Caki2 (cell line): ENCODE results near the gene MTMR12. TPM values are rescaled to one million over a fixed set of nuclear protein-coding genes. Genes with fewer than 3 reads are reported as not detected.
"Not testable (repeated sequence)": the region's sequence is repeated elsewhere in the genome, so short reads cannot be mapped to it uniquely, and the experiment has no call there.

ENCODE experiments used
- DNase-seq: peaks from one replicate; pipeline ENCODE4 v3.0.0-alpha.2; 2015; ENCODE audit warnings: low read depth
- in situ Hi-C: cut with HindIII; loops from 2 replicates; pipeline ENCODE4 v1.10.0; 2016; ENCODE audit warnings: low sequenced_read_pairs, low pct_unique_long_range_greater_than_20kb, mixed read lengths
- total RNA-seq: library from RNA; depleted of rRNA; stranded (reverse); fragments of >200 nt; shearing (Covaris generic); gene quantifications from 2 replicates; pipeline ENCODE4 v1.2.3, GENCODE V29; 2014; ENCODE audit warnings: low replicate concordance

MTMR12 gene
- total RNA-seq, 1 experiment from 2014 or later = 9.5 TPM

- in situ Hi-C loops = no loop called here
- DNase-seq = no peak
These were observed 82.2 kb downstream of the MTMR12 start for GRCh38 chr5:32230356-32231099.

- no peak for DNase-seq
- in situ Hi-C loops = no loop called here
These were observed 83.2 kb downstream of the MTMR12 start for GRCh38 chr5:32229586-32229985.

- in situ Hi-C loops = no loop called here
- no peak for DNase-seq
These were observed 83.9 kb downstream of the MTMR12 start for GRCh38 chr5:32228816-32229215.

GRCh38 chr5:32225445-32225844 is 87.3 kb downstream of the MTMR12 start:
- DNase-seq = peak; percentile 12
- in situ Hi-C loops = no loop called here

- DNase-seq = peak; percentile 62
These were observed 88.6 kb downstream of the MTMR12 start for GRCh38 chr5:32223972-32224609.

GRCh38 chr5:32222723-32223470 is 89.8 kb downstream of the MTMR12 start:
- in situ Hi-C loops = no loop called here
- no peak for DNase-seq

More at GRCh38 chr5:32223972-32224609, 88.6 kb downstream of the MTMR12 start:
- in situ Hi-C loops = no loop called here

GRCh38 chr5:32217886-32218396 is 94.8 kb downstream of the MTMR12 start:
- DNase-seq = no peak
- in situ Hi-C loops = no loop called here

- DNase-seq, in situ Hi-C loops: not testable (repeated sequence)
These were observed 98.4 kb downstream of the MTMR12 start for GRCh38 chr5:32214344-32214743.

GRCh38 chr5:32210151-32210550 is 102.6 kb downstream of the MTMR12 start:
- DNase-seq = no peak
- in situ Hi-C loops = no loop called here

- DNase-seq, in situ Hi-C loops: not testable (repeated sequence)
These were observed 103.9 kb downstream of the MTMR12 start for GRCh38 chr5:32208837-32209236.

- in situ Hi-C loops = no loop called here
- no peak for DNase-seq
These were observed 105.4 kb downstream of the MTMR12 start for GRCh38 chr5:32207355-32207634.

- no peak for DNase-seq
- in situ Hi-C loops = no loop called here
These were observed 106.0 kb downstream of the MTMR12 start for GRCh38 chr5:32206509-32207354.

GRCh38 chr5:32206053-32206452 is 106.7 kb downstream of the MTMR12 start:
- DNase-seq = no peak

GRCh38 chr5:32202394-32202793 is 110.3 kb downstream of the MTMR12 start:
- DNase-seq = no peak
- in situ Hi-C loops = no loop called here

More at GRCh38 chr5:32206053-32206452, 106.7 kb downstream of the MTMR12 start:
- in situ Hi-C loops = no loop called here

- in situ Hi-C loops = no loop called here
- no peak for DNase-seq
These were observed 111.5 kb downstream of the MTMR12 start for GRCh38 chr5:32201122-32201753.

GRCh38 chr5:32197032-32197431 is 115.7 kb downstream of the MTMR12 start:
- no peak for DNase-seq
- in situ Hi-C loops = no loop called here

GRCh38 chr5:32195265-32195664 is 117.5 kb downstream of the MTMR12 start:
- in situ Hi-C loops = no loop called here

GRCh38 chr5:32193591-32193990 is 119.1 kb downstream of the MTMR12 start:
- in situ Hi-C loops = no loop called here
- DNase-seq = peak; percentile 87

More at GRCh38 chr5:32195265-32195664, 117.5 kb downstream of the MTMR12 start:
- no peak for DNase-seq
